K562 (cell line): Measurements from ENCODE around the gene HS3ST3B1. TPM values are rescaled to one million over a fixed set of nuclear protein-coding genes. Genes with fewer than 3 reads are reported as not detected.

Experiments
- ATAC-seq: fragments of 200-7000 bp; cut with Tn5 transposase; 3 replicates; pipeline ENCODE4 v1.9.1; 2020; ENCODE audit warnings: moderate library complexity
- BruUV-seq: library from RNA; stranded (reverse); fragments of 400-500 nt; replicated peaks from 2 replicates; lab custom pipeline; 2021; lab: Mats Ljungman, UMichigan
- CTCF ChIA-PET: fragments of 300-600 bp; formaldehyde crosslinking; extraction: SDS; loops from one replicate; lab custom pipeline; 2021; ENCODE audit warnings: low intra/inter-chr PET ratio; lab: Yijun Ruan, JAX
- POLR2A ChIA-PET: fragments of 300-600, 350-650 bp; sonication (Branson Sonifier 250); formaldehyde crosslinking; extraction: SDS; loops from one replicate; lab custom pipeline; 2021; ENCODE audit warnings: antibody characterized with exemption, inconsistent platforms; lab: Yijun Ruan, JAX
- DNase-seq, 4 experiments: peaks; one replicate each; pipeline versions ENCODE4 v3.0.0 to v3.0.0-alpha.2; 2011 to 2018; ENCODE audit warnings: low spot score in 3 of 4, mixed read lengths in 3 of 4; ENCODE audit errors: extremely low read depth in 1 of 4
- FAIRE-seq: peaks from 2 replicates; lab custom pipeline; 2011; peaks lifted over from hg19 to GRCh38; lab: Jason Lieb, UNC
- H2AFZ ChIP-seq: 2 replicates; pipeline ENCODE4 v1.6.0; 2011; ENCODE audit warnings: low read depth, low read length, control low read depth, inconsistent platforms
- H3K27ac ChIP-seq: fragments of 200-600 bp; 3 replicates; pipeline ENCODE4 v1.8.0; 2011; ENCODE audit warnings: low read depth, mild to moderate bottlenecking, control low read depth, inconsistent platforms, low read length, moderate library complexity, mixed read lengths; ENCODE audit errors: extremely low read depth
- H3K27me3 ChIP-seq, 2 experiments: fragments of 300-600 bp in 1 of 2; 2 replicates in 1 of 2; 3 replicates in 1 of 2; pipeline versions ENCODE4 v1.6.0 to v1.8.0; 2011; ENCODE audit warnings: inconsistent platforms in 2 of 2, low read length in 2 of 2, mild to moderate bottlenecking in 1 of 2, mixed read lengths in 1 of 2, moderate library complexity in 1 of 2; ENCODE audit not compliant: control insufficient read depth in 2 of 2, insufficient read depth in 2 of 2
- H3K36me3 ChIP-seq: fragments of 300-600 bp; 3 replicates; pipeline ENCODE4 v1.8.0; 2011; ENCODE audit warnings: mild to moderate bottlenecking, low read length, inconsistent platforms; ENCODE audit not compliant: control insufficient read depth, insufficient read depth
- H3K4me1 ChIP-seq, 2 experiments: fragments of 200-600 bp in 1 of 2; replicated peaks in 1 of 2; 2 replicates in 1 of 2; 3 replicates in 1 of 2; pipeline versions ENCODE4 v1.5.1 to v1.8.0; 2011; ENCODE audit warnings: inconsistent platforms in 2 of 2, low read length in 2 of 2, mild to moderate bottlenecking in 1 of 2, mixed read lengths in 1 of 2, moderate library complexity in 1 of 2; ENCODE audit not compliant: control insufficient read depth in 2 of 2, insufficient read depth in 2 of 2
- H3K4me2 ChIP-seq: 2 replicates; pipeline ENCODE4 v1.6.1; 2011; ENCODE audit warnings: low read length, control low read depth, inconsistent platforms, mixed read lengths; ENCODE audit not compliant: insufficient read depth
- H3K4me3 ChIP-seq: fragments of 200-600 bp; sonication (generic), shearing (Covaris generic); 2 replicates; pipeline ENCODE4 v1.5.1; 2016; ENCODE audit warnings: control low read depth, inconsistent platforms
- H3K79me2 ChIP-seq: fragments of 200-600 bp; 3 replicates; pipeline ENCODE4 v1.8.0; 2011; ENCODE audit warnings: low read length, inconsistent platforms; ENCODE audit not compliant: control insufficient read depth, insufficient read depth
- H3K9ac ChIP-seq, 2 experiments: 2 replicates each; pipeline versions ENCODE4 v1.6.0 to v1.6.1; 2011; ENCODE audit warnings: low read depth in 2 of 2, low read length in 2 of 2, control low read depth in 1 of 2, inconsistent platforms in 1 of 2, mild to moderate bottlenecking in 1 of 2, mixed read lengths in 1 of 2; ENCODE audit not compliant: insufficient read depth in 1 of 2
- H3K9me1 ChIP-seq: one replicate; pipeline ENCODE4 v1.6.0; 2011; ENCODE audit warnings: inconsistent platforms, mild to moderate bottlenecking, low read length, moderate library complexity; ENCODE audit not compliant: control insufficient read depth, insufficient read depth
- H3K9me3 ChIP-seq: replicated peaks from 2 replicates; pipeline ENCODE4 v1.5.1; 2011; ENCODE audit warnings: low read depth, low read length, inconsistent platforms; ENCODE audit not compliant: control insufficient read depth, insufficient read depth
- H4K20me1 ChIP-seq: replicated peaks from 2 replicates; pipeline ENCODE4 v1.6.1; 2011; ENCODE audit warnings: low read length, inconsistent platforms, mixed read lengths; ENCODE audit not compliant: control insufficient read depth, insufficient read depth
- BCOR ChIP-seq: fragments of 450-650 bp; IDR thresholded peaks from 2 replicates; pipeline ENCODE4 v1.6.1; 2016
- BRCA1 ChIP-seq, 2 experiments: fragments of 450-650 bp in 1 of 2; sonication (generic) in 1 of 2; formaldehyde crosslinking in 1 of 2; IDR thresholded peaks; 2 replicates each; pipeline versions ENCODE4 v1.5.0 to v1.6.1; 2017 to 2020; ENCODE audit warnings: mild to moderate bottlenecking in 1 of 2, missing genetic modification reagents in 1 of 2
- EP300 ChIP-seq: IDR thresholded peaks from 2 replicates; pipeline ENCODE4 v1.6.1; 2012; ENCODE audit warnings: low read length, improper control_type of control experiment
- HNRNPL ChIP-seq: fragments of 200-400 bp; formaldehyde crosslinking; IDR thresholded peaks from 2 replicates; pipeline ENCODE4 v1.6.1; 2017; ENCODE audit warnings: low read depth, mild to moderate bottlenecking, low read length
- NFATC3 ChIP-seq: fragments of 450-650 bp; IDR thresholded peaks from 2 replicates; pipeline ENCODE4 v1.6.1; 2017; ENCODE audit warnings: mild to moderate bottlenecking
- POLR2AphosphoS5 ChIP-seq: IDR thresholded peaks from 2 replicates; pipeline ENCODE4 v1.6.1; 2011; ENCODE audit warnings: mild to moderate bottlenecking, low read depth, low read length, moderate library complexity; ENCODE audit not compliant: control insufficient read depth, insufficient read depth
- PRMT5 ChIP-seq: sonication (generic); formaldehyde crosslinking; IDR thresholded peaks from 2 replicates; pipeline ENCODE4 v1.5.0; 2020; ENCODE audit warnings: missing genetic modification reagents
- ZC3H11A ChIP-seq: IDR thresholded peaks from 2 replicates; pipeline ENCODE4 v1.6.1; 2012; ENCODE audit warnings: low read depth, low read length, improper control_type of control experiment
- ZKSCAN8 ChIP-seq: fragments of 200-800 bp; sonication (Bioruptor generic); IDR thresholded peaks from 2 replicates; pipeline ENCODE4 v1.6.1; 2016; ENCODE audit warnings: missing genetic modification characterization, missing compliant biosample characterization
- ZNF124 ChIP-seq: sonication (generic); formaldehyde crosslinking; IDR thresholded peaks from 2 replicates; pipeline ENCODE4 v1.8.1; 2022; ENCODE audit warnings: missing genetic modification reagents
- ZNF584 ChIP-seq: fragments of 200-800 bp; sonication (Bioruptor generic); IDR thresholded peaks from 2 replicates; pipeline ENCODE4 v1.6.1; 2016; ENCODE audit warnings: low read depth, mild to moderate bottlenecking, missing genetic modification characterization, missing compliant biosample characterization
- ZNF778 ChIP-seq: fragments of 450-650 bp; formaldehyde crosslinking; IDR thresholded peaks from 2 replicates; pipeline ENCODE4 v1.4.0; 2020; ENCODE audit warnings: mild to moderate bottlenecking, moderate library complexity
- WGBS: fragments of 100-300 bp; shearing (Covaris generic); methylation state at CpG from one replicate; pipeline ENCODE4 v1.1.6; 2016; ENCODE audit warnings: low coverage, mixed read lengths; ENCODE audit not compliant: insufficient coverage; ENCODE audit errors: missing lambda C conversion rate; 5-methylcytosine and 5-hydroxymethylcytosine counted together
- in situ Hi-C: fragments of 300-500 bp; cut with MboI; formaldehyde crosslinking; loops from 4 replicates; pipeline ENCODE4 v1.15.0; 2018; ENCODE audit warnings: inconsistent platforms, mixed read lengths
- intact Hi-C: fragments of 100-400 bp; cut with micrococcal nuclease; formaldehyde crosslinking; loops from 2 replicates; pipeline ENCODE4 v1.14.2; 2022
- polyA plus RNA-seq, 8 experiments: library from polyadenylated mRNA; depleted of rRNA in 4 of 8; stranded (reverse) in 5 of 8; unstranded in 3 of 8; fragments of >200 nt; fragmentation: Nextera tagmentation in 2 of 8; fragmentation: Illumina TruSeq in 1 of 8; extraction: Ambion mirVana in 2 of 8; extraction: Trizol in 1 of 8; gene quantifications; 2 replicates each; pipeline versions ENCODE4 v1.2.1 to v1.2.3, GENCODE V29; 2011 to 2014; ENCODE audit warnings: inconsistent platforms in 1 of 8, missing spikeins in 1 of 8
- total RNA-seq, 7 experiments: library from RNA; depleted of rRNA in 6 of 7; stranded (reverse); fragments of >200 nt in 6 of 7; fragmentation: Illumina TruSeq in 2 of 7; extraction: Trizol in 2 of 7; gene quantifications; 2 replicates each; pipeline versions ENCODE4 v1.2.1 to v1.2.3, GENCODE V29; 2011 to 2021; ENCODE audit warnings: low replicate concordance in 1 of 7
- TF ChIP-seq, protein P1 (sequence below): fragments of 450-650 bp; IDR thresholded peaks from 2 replicates; pipeline ENCODE4 v1.6.1; 2014; ENCODE audit warnings: low read depth, mild to moderate bottlenecking, moderate library complexity, borderline replicate concordance

Gene HS3ST3B1
- total and polyA plus RNA-seq, 9 of the 15 experiments (the other 6 are each of a cell fraction or from before 2014, with no cell fraction given): 1.9 to 12.9 (median 3.7) TPM

GRCh38 chr17:14270508-14270907 is 30.4 kb upstream of the HS3ST3B1 start:
- POLR2A ChIA-PET: no interaction called here
- ATAC-seq: no peak
- WGBS: 0% methylated on average over 1 of the region's 2 CpGs

GRCh38 chr17:14276535-14277250 is 24.2 kb upstream of the HS3ST3B1 start:
- Histone ChIP-seq H4K20me1 (no peaks in the 10 kb centered on the region), H3K9me1 (no peaks in the 10 kb centered on the region), H3K27me3 (peaks cover 0 to 3% of the 10 kb centered on the region in 2 experiments; a peak in 1 of 5 replicates), H3K4me1 (no peaks in the 10 kb centered on the region), H3K79me2 (no peaks in the 10 kb centered on the region), H3K9ac (no peak overlapping the region), H2AFZ (no peak overlapping the region), H3K27ac (no peak overlapping the region)
- WGBS: 0% methylated on average over 2 of the region's 2 CpGs
- in situ Hi-C loops (no loop called here), intact Hi-C loops (no loop called here)
- no TSS peak for BruUV-seq
- ATAC-seq: no peak
- no peak for DNase-seq
- TF ChIP-seq, protein P1, sequence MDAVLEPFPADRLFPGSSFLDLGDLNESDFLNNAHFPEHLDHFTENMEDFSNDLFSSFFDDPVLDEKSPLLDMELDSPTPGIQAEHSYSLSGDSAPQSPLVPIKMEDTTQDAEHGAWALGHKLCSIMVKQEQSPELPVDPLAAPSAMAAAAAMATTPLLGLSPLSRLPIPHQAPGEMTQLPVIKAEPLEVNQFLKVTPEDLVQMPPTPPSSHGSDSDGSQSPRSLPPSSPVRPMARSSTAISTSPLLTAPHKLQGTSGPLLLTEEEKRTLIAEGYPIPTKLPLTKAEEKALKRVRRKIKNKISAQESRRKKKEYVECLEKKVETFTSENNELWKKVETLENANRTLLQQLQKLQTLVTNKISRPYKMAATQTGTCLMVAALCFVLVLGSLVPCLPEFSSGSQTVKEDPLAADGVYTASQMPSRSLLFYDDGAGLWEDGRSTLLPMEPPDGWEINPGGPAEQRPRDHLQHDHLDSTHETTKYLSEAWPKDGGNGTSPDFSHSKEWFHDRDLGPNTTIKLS: no peak
- TF ChIP-seq POLR2AphosphoS5 (no peak), PRMT5 (CRISPR knock-in tag) (no peak), ZKSCAN8 (no peak), ZNF778 (CRISPR knock-in tag) (no peak), HNRNPL (no peak)
- TF ChIP-seq, all 486 proteins: peak for 0
- no peak overlapping the region for H3K4me2 ChIP-seq
- CTCF ChIA-PET: no interaction called here
- H3K36me3 ChIP-seq: no peaks in the 10 kb centered on the region
- POLR2A ChIA-PET: no interaction called here
- H3K9me3 ChIP-seq: no peaks in the 10 kb centered on the region
- no peak for FAIRE-seq
- H3K4me3 ChIP-seq: no peak overlapping the region

More at GRCh38 chr17:14270508-14270907, 30.4 kb upstream of the HS3ST3B1 start:
- no peak overlapping the region for H3K4me3 ChIP-seq
- no peak overlapping the region for H3K27ac ChIP-seq
- H2AFZ ChIP-seq: no peak overlapping the region
- no peak overlapping the region for H3K4me2 ChIP-seq
- in situ Hi-C loops: no loop called here
- H3K36me3 ChIP-seq: no peaks in the 10 kb centered on the region
- FAIRE-seq: no peak
- CTCF ChIA-PET: no interaction called here
- no peak for TF ChIP-seq ZNF584 (CRISPR knock-in tag)
- no peak for TF ChIP-seq NFATC3
- no peak for TF ChIP-seq EP300
- TF ChIP-seq ZNF124 (CRISPR knock-in tag): no peak
- TF ChIP-seq ZC3H11A: no peak
- no peak for TF ChIP-seq BCOR
- TF ChIP-seq BRCA1 (IDR thresholded peaks at IDR 0.05): no peak
- no peak for TF ChIP-seq BRCA1 (CRISPR knock-in tag; IDR thresholded peaks at IDR 0.05)
- intact Hi-C loops: no loop called here
- BruUV-seq: no TSS peak
- no peaks in the 10 kb centered on the region for H3K9me3 ChIP-seq
- no peaks in the 10 kb centered on the region for H3K4me1 ChIP-seq
- H4K20me1 ChIP-seq: no peaks in the 10 kb centered on the region
- no peaks in the 10 kb centered on the region; a peak in 1 of 5 replicates for H3K27me3 ChIP-seq
- no peaks in the 10 kb centered on the region for H3K79me2 ChIP-seq
- H3K9me1 ChIP-seq: no peaks in the 10 kb centered on the region
- DNase-seq: no peak
- H3K9ac ChIP-seq: no peak overlapping the region
